ENCODE data around the gene INPP5A. TPM values are rescaled to one million over a fixed set of nuclear protein-coding genes. Genes with fewer than 3 reads are reported as not detected.

INPP5A gene
- total and polyA plus RNA-seq, 9 of the 15 experiments (the other 6 are each of a cell fraction or from before 2014, with no cell fraction given): 0.66 to 11.6 (median 7.7) TPM

DNA sequence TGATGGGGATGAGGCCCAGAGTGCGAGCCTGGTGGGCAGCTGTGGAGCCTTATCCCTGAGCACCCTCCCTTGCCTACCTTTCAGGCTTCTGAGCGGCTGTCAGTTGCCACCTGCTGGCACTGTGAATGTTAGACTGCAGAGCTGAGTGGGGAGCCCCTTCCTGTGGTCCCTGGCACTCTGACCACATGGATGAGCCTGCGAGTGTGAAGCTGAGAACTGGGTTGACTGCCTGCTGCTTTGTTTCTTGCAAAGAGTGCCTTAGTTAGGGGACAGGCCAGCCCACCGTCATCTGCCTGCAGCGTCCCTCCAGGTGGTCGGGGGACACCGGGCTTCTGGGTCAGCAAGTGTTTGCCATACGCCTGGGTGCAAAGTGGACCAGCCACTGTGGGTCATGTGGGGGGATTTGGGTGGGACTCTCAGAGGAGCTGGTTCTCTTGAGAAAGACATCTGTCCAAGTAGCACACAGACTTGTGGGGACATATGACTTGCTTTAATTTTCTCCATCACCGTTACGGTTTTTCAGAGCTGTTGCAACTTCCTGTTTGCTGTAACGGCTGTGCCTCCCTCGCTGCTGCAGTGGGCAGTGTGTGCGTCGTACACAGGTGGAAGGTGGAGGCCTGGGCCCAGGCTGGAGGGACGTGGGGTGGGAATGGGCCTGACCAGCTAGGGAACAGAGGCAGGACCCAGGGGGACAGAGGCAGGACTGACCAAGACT is 13.7 kb downstream of the INPP5A start (continued):
- TF ChIP-seq, protein P1, sequence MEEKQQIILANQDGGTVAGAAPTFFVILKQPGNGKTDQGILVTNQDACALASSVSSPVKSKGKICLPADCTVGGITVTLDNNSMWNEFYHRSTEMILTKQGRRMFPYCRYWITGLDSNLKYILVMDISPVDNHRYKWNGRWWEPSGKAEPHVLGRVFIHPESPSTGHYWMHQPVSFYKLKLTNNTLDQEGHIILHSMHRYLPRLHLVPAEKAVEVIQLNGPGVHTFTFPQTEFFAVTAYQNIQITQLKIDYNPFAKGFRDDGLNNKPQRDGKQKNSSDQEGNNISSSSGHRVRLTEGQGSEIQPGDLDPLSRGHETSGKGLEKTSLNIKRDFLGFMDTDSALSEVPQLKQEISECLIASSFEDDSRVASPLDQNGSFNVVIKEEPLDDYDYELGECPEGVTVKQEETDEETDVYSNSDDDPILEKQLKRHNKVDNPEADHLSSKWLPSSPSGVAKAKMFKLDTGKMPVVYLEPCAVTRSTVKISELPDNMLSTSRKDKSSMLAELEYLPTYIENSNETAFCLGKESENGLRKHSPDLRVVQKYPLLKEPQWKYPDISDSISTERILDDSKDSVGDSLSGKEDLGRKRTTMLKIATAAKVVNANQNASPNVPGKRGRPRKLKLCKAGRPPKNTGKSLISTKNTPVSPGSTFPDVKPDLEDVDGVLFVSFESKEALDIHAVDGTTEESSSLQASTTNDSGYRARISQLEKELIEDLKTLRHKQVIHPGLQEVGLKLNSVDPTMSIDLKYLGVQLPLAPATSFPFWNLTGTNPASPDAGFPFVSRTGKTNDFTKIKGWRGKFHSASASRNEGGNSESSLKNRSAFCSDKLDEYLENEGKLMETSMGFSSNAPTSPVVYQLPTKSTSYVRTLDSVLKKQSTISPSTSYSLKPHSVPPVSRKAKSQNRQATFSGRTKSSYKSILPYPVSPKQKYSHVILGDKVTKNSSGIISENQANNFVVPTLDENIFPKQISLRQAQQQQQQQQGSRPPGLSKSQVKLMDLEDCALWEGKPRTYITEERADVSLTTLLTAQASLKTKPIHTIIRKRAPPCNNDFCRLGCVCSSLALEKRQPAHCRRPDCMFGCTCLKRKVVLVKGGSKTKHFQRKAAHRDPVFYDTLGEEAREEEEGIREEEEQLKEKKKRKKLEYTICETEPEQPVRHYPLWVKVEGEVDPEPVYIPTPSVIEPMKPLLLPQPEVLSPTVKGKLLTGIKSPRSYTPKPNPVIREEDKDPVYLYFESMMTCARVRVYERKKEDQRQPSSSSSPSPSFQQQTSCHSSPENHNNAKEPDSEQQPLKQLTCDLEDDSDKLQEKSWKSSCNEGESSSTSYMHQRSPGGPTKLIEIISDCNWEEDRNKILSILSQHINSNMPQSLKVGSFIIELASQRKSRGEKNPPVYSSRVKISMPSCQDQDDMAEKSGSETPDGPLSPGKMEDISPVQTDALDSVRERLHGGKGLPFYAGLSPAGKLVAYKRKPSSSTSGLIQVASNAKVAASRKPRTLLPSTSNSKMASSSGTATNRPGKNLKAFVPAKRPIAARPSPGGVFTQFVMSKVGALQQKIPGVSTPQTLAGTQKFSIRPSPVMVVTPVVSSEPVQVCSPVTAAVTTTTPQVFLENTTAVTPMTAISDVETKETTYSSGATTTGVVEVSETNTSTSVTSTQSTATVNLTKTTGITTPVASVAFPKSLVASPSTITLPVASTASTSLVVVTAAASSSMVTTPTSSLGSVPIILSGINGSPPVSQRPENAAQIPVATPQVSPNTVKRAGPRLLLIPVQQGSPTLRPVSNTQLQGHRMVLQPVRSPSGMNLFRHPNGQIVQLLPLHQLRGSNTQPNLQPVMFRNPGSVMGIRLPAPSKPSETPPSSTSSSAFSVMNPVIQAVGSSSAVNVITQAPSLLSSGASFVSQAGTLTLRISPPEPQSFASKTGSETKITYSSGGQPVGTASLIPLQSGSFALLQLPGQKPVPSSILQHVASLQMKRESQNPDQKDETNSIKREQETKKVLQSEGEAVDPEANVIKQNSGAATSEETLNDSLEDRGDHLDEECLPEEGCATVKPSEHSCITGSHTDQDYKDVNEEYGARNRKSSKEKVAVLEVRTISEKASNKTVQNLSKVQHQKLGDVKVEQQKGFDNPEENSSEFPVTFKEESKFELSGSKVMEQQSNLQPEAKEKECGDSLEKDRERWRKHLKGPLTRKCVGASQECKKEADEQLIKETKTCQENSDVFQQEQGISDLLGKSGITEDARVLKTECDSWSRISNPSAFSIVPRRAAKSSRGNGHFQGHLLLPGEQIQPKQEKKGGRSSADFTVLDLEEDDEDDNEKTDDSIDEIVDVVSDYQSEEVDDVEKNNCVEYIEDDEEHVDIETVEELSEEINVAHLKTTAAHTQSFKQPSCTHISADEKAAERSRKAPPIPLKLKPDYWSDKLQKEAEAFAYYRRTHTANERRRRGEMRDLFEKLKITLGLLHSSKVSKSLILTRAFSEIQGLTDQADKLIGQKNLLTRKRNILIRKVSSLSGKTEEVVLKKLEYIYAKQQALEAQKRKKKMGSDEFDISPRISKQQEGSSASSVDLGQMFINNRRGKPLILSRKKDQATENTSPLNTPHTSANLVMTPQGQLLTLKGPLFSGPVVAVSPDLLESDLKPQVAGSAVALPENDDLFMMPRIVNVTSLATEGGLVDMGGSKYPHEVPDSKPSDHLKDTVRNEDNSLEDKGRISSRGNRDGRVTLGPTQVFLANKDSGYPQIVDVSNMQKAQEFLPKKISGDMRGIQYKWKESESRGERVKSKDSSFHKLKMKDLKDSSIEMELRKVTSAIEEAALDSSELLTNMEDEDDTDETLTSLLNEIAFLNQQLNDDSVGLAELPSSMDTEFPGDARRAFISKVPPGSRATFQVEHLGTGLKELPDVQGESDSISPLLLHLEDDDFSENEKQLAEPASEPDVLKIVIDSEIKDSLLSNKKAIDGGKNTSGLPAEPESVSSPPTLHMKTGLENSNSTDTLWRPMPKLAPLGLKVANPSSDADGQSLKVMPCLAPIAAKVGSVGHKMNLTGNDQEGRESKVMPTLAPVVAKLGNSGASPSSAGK (IDR thresholded peaks at IDR 0.05): peak; percentile 37
- TF ChIP-seq, protein P2, sequence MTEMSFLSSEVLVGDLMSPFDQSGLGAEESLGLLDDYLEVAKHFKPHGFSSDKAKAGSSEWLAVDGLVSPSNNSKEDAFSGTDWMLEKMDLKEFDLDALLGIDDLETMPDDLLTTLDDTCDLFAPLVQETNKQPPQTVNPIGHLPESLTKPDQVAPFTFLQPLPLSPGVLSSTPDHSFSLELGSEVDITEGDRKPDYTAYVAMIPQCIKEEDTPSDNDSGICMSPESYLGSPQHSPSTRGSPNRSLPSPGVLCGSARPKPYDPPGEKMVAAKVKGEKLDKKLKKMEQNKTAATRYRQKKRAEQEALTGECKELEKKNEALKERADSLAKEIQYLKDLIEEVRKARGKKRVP (CRISPR knock-in tag; IDR thresholded peaks at IDR 0.05): peak; percentile 75
- no peak for TF ChIP-seq KDM2B (CRISPR knock-in tag; IDR thresholded peaks at IDR 0.05)
- peak; percentile 4; the same call in 1 of the 2 replicates for TF ChIP-seq KLF6 (CRISPR knock-in tag; IDR thresholded peaks at IDR 0.05; ENCODE audit: borderline replicate concordance)
- peak; percentile 46; the same call in 1 of the 2 replicates for TF ChIP-seq ETV1 (tag; conservative IDR thresholded peaks at IDR 0.05; ENCODE audit: low read depth)
- peak; percentile 77 for TF ChIP-seq GABPB1 (CRISPR knock-in tag; IDR thresholded peaks at IDR 0.05)
- TF ChIP-seq ZNF134 (CRISPR knock-in tag; conservative IDR thresholded peaks at IDR 0.05): 0 out of 2 replicates have a peak, but pooled peaks have one; percentile 10
- no peak for TF ChIP-seq CC2D1A (IDR thresholded peaks at IDR 0.05)
- TF ChIP-seq MYC (IDR thresholded peaks at IDR 0.05; ENCODE audit: low read depth, low read length): 0 out of 2 replicates have a peak, but pooled peaks have one; percentile 34
- no peak for TF ChIP-seq MYC (CRISPR knock-in tag; IDR thresholded peaks at IDR 0.05; ENCODE audit: borderline replicate concordance, low read depth)
- peak; percentile 66 for TF ChIP-seq L3MBTL2 (IDR thresholded peaks at IDR 0.05)
- TF ChIP-seq, protein P3, sequence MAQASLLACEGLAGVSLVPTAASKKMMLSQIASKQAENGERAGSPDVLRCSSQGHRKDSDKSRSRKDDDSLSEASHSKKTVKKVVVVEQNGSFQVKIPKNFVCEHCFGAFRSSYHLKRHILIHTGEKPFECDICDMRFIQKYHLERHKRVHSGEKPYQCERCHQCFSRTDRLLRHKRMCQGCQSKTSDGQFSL (CRISPR knock-in tag; IDR thresholded peaks at IDR 0.05): no peak
- TF ChIP-seq, protein P3 (tag; IDR thresholded peaks at IDR 0.05): no peak
- TF ChIP-seq, protein P4, sequence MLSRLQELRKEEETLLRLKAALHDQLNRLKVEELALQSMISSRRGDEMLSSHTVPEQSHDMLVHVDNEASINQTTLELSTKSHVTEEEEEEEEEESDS (CRISPR knock-in tag; IDR thresholded peaks at IDR 0.05): no peak
- peak; percentile 47 for TF ChIP-seq RBFOX2 (IDR thresholded peaks at IDR 0.05; ENCODE audit: low read depth, low read length)

Measured in K562 (cell line).